ENCODE measurements around the gene BICDL1. TPM values are rescaled to one million over a fixed set of nuclear protein-coding genes. Genes with fewer than 3 reads are reported as not detected.
"Not testable (repeated sequence)": the region's sequence is repeated elsewhere in the genome, so short reads cannot be mapped to it uniquely, and the experiment has no call there.

Gene BICDL1
- total RNA-seq, 4 donors from 2014 or later = 0.47 to 13.9 (median 1.2) TPM

DNA sequence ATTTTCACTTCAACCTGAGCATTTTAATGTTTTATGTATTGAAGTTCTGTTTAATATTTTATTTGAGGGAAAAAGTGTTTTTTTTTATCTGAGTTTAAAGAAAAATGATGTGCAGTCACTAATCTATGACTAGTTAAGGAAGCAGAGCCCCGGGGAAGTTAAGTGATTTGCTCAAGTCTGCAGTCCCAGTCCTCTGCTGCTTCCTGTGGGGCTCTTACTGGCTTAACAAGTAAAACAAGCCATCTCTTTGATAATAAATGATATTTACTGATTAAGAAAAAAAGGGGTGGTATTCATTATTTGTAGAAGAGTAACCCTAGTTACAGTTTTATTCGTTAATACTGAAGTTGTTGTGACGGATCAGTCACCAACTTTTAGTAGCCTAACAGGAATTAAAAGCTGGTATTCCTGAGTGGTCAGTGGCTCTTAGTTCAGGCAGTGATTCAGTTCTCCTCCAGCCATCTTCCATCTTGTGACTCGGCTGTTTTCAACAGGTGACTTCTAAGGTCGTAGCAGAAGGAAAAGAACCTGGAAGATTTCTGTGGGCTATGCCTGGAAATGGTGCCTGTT is 21.7 kb downstream of the BICDL1 start:
- ATAC-seq = no peak
- TF ChIP-seq POLR2A (IDR thresholded peaks at IDR 0.05) (no peak), EP300 (IDR thresholded peaks at IDR 0.05) (no peak)
- TF ChIP-seq, protein P1, sequence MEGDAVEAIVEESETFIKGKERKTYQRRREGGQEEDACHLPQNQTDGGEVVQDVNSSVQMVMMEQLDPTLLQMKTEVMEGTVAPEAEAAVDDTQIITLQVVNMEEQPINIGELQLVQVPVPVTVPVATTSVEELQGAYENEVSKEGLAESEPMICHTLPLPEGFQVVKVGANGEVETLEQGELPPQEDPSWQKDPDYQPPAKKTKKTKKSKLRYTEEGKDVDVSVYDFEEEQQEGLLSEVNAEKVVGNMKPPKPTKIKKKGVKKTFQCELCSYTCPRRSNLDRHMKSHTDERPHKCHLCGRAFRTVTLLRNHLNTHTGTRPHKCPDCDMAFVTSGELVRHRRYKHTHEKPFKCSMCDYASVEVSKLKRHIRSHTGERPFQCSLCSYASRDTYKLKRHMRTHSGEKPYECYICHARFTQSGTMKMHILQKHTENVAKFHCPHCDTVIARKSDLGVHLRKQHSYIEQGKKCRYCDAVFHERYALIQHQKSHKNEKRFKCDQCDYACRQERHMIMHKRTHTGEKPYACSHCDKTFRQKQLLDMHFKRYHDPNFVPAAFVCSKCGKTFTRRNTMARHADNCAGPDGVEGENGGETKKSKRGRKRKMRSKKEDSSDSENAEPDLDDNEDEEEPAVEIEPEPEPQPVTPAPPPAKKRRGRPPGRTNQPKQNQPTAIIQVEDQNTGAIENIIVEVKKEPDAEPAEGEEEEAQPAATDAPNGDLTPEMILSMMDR (IDR thresholded peaks at IDR 0.05) = no peak
- WGBS, 2 donors (ENCODE audit: low coverage in 1 of 2) = 55 to 56% methylated on average over 4 to 5 of the region's 5 CpGs

DNA sequence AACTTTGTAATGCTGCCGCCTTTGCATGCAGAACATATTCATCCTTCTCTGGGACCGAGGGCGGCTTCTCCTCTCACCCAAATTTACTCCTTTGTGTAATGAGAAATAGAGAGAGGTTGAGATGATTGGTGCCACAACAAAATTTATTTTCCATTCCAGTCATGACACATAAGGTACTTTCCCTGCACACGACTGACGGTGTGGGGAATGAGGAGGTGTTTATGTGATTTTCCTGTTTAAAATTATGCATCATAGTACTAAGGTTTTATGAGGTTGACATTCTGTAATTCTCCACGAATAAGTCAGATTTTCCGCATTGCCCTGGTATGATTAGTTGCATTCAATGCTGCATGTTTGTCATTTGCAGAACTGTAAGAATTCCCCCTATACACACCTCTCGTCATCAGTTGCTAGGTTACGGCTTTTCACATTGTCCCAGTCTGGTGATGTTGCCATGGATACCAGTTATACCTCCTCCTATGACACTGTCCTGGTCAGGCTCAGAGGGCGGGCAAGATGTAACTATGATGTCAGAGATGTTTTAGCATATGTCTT is 23.1 kb downstream of the BICDL1 start:
- Histone ChIP-seq H3K27ac (no peak overlapping the region), H3K9me3 (peaks cover 0 to 5% (median 0%) of the 10 kb centered on the region in 3 donors), H3K4me3 (no peak overlapping the region), H3K27me3 (peaks cover 11% of the 10 kb centered on the region), H3K4me1 (no peaks in the 10 kb centered on the region), H3K36me3 (no peaks in the 10 kb centered on the region)
- 67 to 85% methylated on average over 8 to 10 of the region's 10 CpGs for WGBS, 2 donors (ENCODE audit: low coverage in 1 of 2)
- ATAC-seq = no peak
- no peak for TF ChIP-seq POLR2A (IDR thresholded peaks at IDR 0.05)
- no peak for TF ChIP-seq EP300 (IDR thresholded peaks at IDR 0.05)

More for the DNA sequence above, 21.7 kb downstream of the BICDL1 start:
- H3K36me3 ChIP-seq = no peaks in the 10 kb centered on the region
- H3K4me3 ChIP-seq = no peak overlapping the region
- H3K27me3 ChIP-seq = peaks cover 11% of the 10 kb centered on the region
- no peaks in the 10 kb centered on the region for H3K4me1 ChIP-seq
- no peak overlapping the region for H3K27ac ChIP-seq
- H3K9me3 ChIP-seq = no peaks in the 10 kb centered on the region

DNA sequence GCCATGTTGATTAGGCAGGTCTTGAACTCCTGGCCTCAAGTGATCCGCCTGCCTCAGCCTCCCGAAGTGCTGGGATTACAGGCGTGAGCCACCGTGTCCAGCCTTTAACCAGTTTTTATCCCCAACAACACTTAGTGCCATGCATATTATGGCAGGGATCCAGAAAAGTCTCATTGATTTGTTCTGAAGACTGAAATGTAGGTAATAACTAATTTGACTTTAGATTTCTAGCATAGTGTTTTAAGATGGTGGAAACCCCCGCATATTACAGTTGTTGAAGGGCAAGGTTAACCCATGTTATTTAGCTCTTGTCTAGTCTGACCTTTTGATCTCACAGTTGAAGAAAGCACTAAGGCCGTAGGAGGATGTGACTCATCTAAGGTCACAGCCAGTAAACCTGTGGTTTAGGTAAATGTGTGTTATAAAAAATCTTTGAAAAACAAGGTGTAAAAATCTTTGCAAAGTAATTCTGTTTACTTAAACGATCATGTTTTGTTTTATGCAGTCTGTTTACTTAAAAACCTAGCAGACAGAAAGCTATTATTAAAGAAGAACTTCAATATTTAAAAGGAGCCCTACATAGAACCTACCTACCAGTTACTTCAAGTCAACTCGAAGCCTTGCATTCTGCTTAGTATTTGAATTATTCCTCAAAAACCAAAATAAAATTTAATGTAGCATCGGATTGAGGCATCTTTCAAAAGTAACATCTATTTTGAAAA is 24.8 kb downstream of the BICDL1 start:
- peaks cover 0 to 5% (median 0%) of the 10 kb centered on the region in 3 donors for H3K9me3 ChIP-seq
- H3K4me3 ChIP-seq = no peak overlapping the region
- no peak overlapping the region for H3K27ac ChIP-seq
- no peaks in the 10 kb centered on the region for H3K36me3 ChIP-seq
- no peaks in the 10 kb centered on the region for H3K4me1 ChIP-seq
- peaks cover 9% of the 10 kb centered on the region for H3K27me3 ChIP-seq
- TF ChIP-seq POLR2AphosphoS5 (IDR thresholded peaks at IDR 0.05) = no peak
- no peak for TF ChIP-seq EP300 (IDR thresholded peaks at IDR 0.05)
- no peak for TF ChIP-seq POLR2A (IDR thresholded peaks at IDR 0.05)
- TF ChIP-seq, protein P1 (IDR thresholded peaks at IDR 0.05) = no peak
- 76 to 78% methylated on average over 6 to 9 of the region's 9 CpGs for WGBS, 2 donors (ENCODE audit: low coverage in 1 of 2)
- ATAC-seq = no peak

DNA sequence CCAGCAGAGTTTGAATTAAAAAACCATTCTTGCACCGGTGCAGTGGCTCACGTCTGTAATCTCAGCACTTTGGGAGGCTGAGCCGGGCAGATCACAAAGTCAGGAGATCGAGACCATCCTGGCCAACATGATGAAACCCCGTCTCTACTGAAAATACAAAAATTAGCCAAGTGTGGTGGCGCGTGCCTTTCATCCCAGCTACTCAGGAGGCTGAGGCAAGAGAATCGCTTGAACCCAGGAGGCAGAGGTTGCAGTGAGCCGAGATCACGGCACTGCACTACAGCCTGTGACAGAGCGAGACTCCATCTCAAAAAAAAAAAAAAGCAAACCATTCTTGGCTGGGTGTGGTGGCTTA is 25.3 kb downstream of the BICDL1 start:
- H3K27ac ChIP-seq, ATAC-seq, H3K4me1 ChIP-seq, H3K27me3 ChIP-seq, H3K4me3 ChIP-seq, H3K9me3 ChIP-seq, H3K36me3 ChIP-seq: not testable (repeated sequence)
- 80 to 96% methylated on average over 4 to 6 of the region's 11 CpGs for WGBS, 2 donors (ENCODE audit: low coverage in 1 of 2)

DNA sequence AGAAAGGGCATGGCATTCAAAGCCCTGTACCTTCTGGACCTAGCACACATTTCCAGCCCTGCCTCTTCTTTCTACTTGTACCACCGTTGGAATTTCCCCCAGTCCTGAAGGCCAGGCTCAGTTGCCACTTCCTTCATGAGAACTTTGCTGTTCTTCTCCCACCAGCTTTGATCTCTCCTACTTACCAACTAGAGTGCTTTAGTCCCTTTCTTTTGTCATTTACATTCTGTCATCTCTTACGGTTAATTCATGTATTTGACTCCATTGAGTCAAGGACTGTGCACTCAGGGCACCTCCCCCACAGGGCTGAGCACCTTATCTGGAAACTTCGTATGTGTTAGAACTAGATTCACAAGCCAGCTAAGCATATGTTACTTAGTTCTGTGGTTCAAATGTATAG is 26.3 kb downstream of the BICDL1 start:
- TF ChIP-seq POLR2AphosphoS5 (IDR thresholded peaks at IDR 0.05) = no peak
- TF ChIP-seq, protein P1 (IDR thresholded peaks at IDR 0.05) = no peak
- TF ChIP-seq POLR2A (IDR thresholded peaks at IDR 0.05) = no peak
- TF ChIP-seq EP300 (IDR thresholded peaks at IDR 0.05) = no peak
- 48 to 67% methylated on average over 3 of the region's 3 CpGs for whole genome bisulfite sequencing, 2 donors (ENCODE audit: low coverage in 1 of 2)
- H3K27me3 ChIP-seq = peaks cover 3% of the 10 kb centered on the region

DNA sequence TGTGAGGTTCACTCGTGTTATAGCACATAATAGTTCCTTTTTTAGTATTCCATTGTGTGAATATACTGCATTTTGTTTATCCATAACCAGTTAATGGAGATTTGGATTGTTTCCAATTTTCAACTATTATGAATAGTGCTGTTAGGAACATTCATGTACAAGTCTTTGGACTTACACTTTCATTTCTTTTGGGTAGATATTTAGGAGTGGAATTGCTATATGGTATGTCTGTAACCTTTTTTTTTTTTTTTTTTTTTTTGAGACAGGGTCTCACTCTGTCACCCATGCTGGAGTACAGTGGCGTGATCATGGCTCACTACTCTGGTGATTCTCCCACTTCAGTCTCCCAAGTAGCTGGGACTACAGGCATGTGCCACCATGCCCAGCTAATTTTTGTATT is 27.2 kb downstream of the BICDL1 start:
- H3K27ac ChIP-seq, H3K27me3 ChIP-seq, H3K4me1 ChIP-seq, H3K9me3 ChIP-seq, ATAC-seq, H3K36me3 ChIP-seq, H3K4me3 ChIP-seq: not testable (repeated sequence)
- 62 to 64% methylated on average over 2 of the region's 2 CpGs for WGBS, 2 donors (ENCODE audit: low coverage in 1 of 2)

More for the DNA sequence above, 26.3 kb downstream of the BICDL1 start:
- Histone ChIP-seq H3K36me3 (no peaks in the 10 kb centered on the region), H3K4me3 (no peak overlapping the region), H3K27ac (no peak overlapping the region), H3K4me1 (no peaks in the 10 kb centered on the region), H3K9me3 (peaks cover 0 to 5% (median 0%) of the 10 kb centered on the region in 3 donors)
- ATAC-seq = no peak
